NCI-H2107 (cell line): Measurements from ENCODE around the gene FRMD1.

Experiments
- DNase-seq: peaks from one replicate; lab custom pipeline; 2025; lab: John Stamatoyannopoulos, UW

The FRMD1 gene

GRCh38 chr6:168027521-168027920 lies 51.5 kb downstream of the FRMD1 start:
- DNase-seq, result no peak

- no peak for DNase-seq
Observed at GRCh38 chr6:168026925-168027324, 52.1 kb downstream of the FRMD1 start.

GRCh38 chr6:168025831-168026710 lies 52.9 kb downstream of the FRMD1 start:
- no peak for DNase-seq

- no peak for DNase-seq
Observed at GRCh38 chr6:168024951-168025510, 54.0 kb downstream of the FRMD1 start.

GRCh38 chr6:168022488-168023321 lies 56.3 kb downstream of the FRMD1 start:
- no peak for DNase-seq

GRCh38 chr6:168021581-168021980 lies 57.4 kb downstream of the FRMD1 start:
- no peak for DNase-seq

- DNase-seq, result no peak
Observed at GRCh38 chr6:168020242-168020641, 58.8 kb downstream of the FRMD1 start.

GRCh38 chr6:168018664-168019063 lies 60.3 kb downstream of the FRMD1 start:
- no peak for DNase-seq

GRCh38 chr6:168017629-168018028 lies 61.4 kb downstream of the FRMD1 start:
- DNase-seq, result no peak

- no peak for DNase-seq
Observed at GRCh38 chr6:168016721-168017525, 62.1 kb downstream of the FRMD1 start.

- DNase-seq, result no peak
Observed at GRCh38 chr6:168016176-168016620, 62.8 kb downstream of the FRMD1 start.

GRCh38 chr6:168015482-168016175 lies 63.4 kb downstream of the FRMD1 start:
- DNase-seq, result no peak

GRCh38 chr6:168015009-168015408 lies 64.0 kb downstream of the FRMD1 start:
- DNase-seq, result no peak

GRCh38 chr6:168014428-168014827 lies 64.6 kb downstream of the FRMD1 start:
- DNase-seq, result no peak

GRCh38 chr6:168013250-168013915 lies 65.6 kb downstream of the FRMD1 start:
- no peak for DNase-seq

- DNase-seq, result no peak
Observed at GRCh38 chr6:168012431-168013249, 66.4 kb downstream of the FRMD1 start.

- DNase-seq, result no peak
Observed at GRCh38 chr6:168011291-168011690, 67.7 kb downstream of the FRMD1 start.

- no peak for DNase-seq
Observed at GRCh38 chr6:168009331-168009730, 69.7 kb downstream of the FRMD1 start.

GRCh38 chr6:168007592-168008338 lies 71.2 kb downstream of the FRMD1 start:
- no peak for DNase-seq
